ENCODE data around the gene FCRL2.

Gene FCRL2

DNA sequence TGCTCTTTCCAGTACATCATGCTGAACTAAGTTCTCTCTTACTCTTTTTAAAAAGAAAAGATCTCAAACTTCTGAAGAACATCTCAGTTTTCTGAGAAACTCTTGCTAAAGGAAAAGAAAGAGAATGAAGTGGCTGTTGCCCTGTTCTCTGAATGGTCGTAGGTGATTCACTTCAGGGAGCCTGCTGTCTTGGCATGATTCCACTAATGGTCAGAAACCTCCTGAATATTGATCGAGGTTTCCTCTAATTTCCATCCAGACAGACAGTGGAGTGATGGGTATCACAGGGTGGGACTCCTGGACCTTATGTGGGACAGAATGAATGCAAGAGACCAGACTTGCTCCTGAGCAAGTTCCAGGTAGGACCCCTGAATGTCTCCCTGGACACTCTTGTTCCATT, 2.5 kb downstream of the FCRL2 start:
- Histone ChIP-seq H3K36me3 (ENCODE audit: control insufficient read depth in 4 of 4, insufficient read depth in 4 of 4, low read length in 3 of 4) (no peaks in the 10 kb centered on the region), H3K4me1 (ENCODE audit: control extremely low read depth in 1 of 4, control insufficient read depth in 4 of 4, insufficient read depth in 4 of 4, low read length in 3 of 4) (peaks cover 24 to 75% (median 60%) of the 10 kb centered on the region in 4 experiments), H3K27ac (ENCODE audit: insufficient read depth in 1 of 2, low read depth in 1 of 2, low read length in 2 of 2, poor library complexity in 1 of 2, severe bottlenecking in 2 of 2) (no peak overlapping the region), H3K9me3 (ENCODE audit: control extremely low read depth in 1 of 5, control insufficient read depth in 4 of 5, insufficient read depth in 2 of 5, low read depth in 1 of 5, low read length in 4 of 5) (no peaks in the 10 kb centered on the region), H3K4me3 (ENCODE audit: control insufficient read depth in 1 of 7, extremely low read depth in 1 of 7, insufficient read depth in 4 of 7, low read depth in 2 of 7, low read length in 6 of 7) (no peak overlapping the region), H3K27me3 (replicated peaks in 2 of 5; ENCODE audit: control insufficient read depth in 4 of 5, insufficient read depth in 5 of 5, low read length in 4 of 5) (no peaks in the 10 kb centered on the region)
- no CpG with 5 or more reads among the region's 2 CpGs for WGBS (ENCODE audit: insufficient coverage)
- DNase-seq: no peak
- ChIA-PET POLR2A (no interaction called here), CTCF (interaction anchor here (1.0 to 2.1 kb wide), 2 partner anchors 9 to 12 kb away, joined by 4 to 8 read pairs; no protein-coding TSS in a partner anchor)

DNA sequence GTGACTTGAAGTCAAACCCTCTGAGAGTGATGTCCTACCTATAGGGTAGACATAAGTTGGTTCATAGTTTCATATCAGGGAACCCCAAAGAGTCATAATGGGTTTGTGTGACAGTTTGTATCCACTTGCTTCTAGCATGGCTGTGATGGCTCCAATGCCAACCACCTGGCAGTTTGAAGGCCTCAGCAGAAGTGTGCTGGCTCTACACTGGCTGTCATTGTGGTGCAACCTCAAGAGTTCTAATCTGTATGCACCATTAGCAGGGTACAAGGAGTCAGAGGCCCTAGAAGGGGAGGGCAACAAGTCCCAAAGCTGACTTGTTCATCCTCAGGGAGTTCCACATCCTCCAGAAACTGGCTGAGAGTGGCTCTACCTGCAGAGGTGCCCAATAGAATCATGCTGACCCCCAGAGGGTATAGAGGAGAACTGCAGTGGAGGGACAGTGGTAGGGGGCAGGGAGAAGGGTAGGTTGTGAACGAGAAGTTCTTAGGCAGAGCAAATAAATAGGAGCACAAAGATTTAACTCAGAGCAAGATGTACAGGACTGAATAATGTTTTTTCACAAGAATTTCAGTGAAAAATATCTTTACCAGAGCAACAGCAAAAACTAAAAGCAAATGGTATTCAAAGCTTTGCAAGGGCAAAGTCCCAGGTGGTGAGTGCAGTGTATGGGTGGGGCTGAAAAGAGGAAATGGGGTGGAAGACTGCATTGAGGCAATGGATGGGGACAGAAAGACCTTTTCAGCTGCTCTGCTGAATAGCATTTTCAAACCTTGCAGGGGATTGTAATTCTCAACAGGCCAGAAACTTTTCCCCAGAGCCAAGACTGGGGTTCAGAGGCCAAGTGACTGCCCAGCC, 3.2 kb downstream of the FCRL2 start:
- WGBS (ENCODE audit: insufficient coverage): 0% methylated on average over 1 of the region's 1 CpG
- Histone ChIP-seq H3K27me3 (replicated peaks in 2 of 5; ENCODE audit: control insufficient read depth in 4 of 5, insufficient read depth in 5 of 5, low read length in 4 of 5) (no peaks in the 10 kb centered on the region), H3K9me3 (ENCODE audit: control extremely low read depth in 1 of 5, control insufficient read depth in 4 of 5, insufficient read depth in 2 of 5, low read depth in 1 of 5, low read length in 4 of 5) (no peaks in the 10 kb centered on the region), H3K4me1 (ENCODE audit: control extremely low read depth in 1 of 4, control insufficient read depth in 4 of 4, insufficient read depth in 4 of 4, low read length in 3 of 4) (peaks cover 24 to 75% (median 60%) of the 10 kb centered on the region in 4 experiments), H3K27ac (ENCODE audit: insufficient read depth in 1 of 2, low read depth in 1 of 2, low read length in 2 of 2, poor library complexity in 1 of 2, severe bottlenecking in 2 of 2) (no peak overlapping the region), H3K4me3 (ENCODE audit: control insufficient read depth in 1 of 7, extremely low read depth in 1 of 7, insufficient read depth in 4 of 7, low read depth in 2 of 7, low read length in 6 of 7) (no peak overlapping the region), H3K36me3 (ENCODE audit: control insufficient read depth in 4 of 4, insufficient read depth in 4 of 4, low read length in 3 of 4) (no peaks in the 10 kb centered on the region)
- POLR2A ChIA-PET: no interaction called here
- DNase-seq: peak; percentile 31 to 80 (median 65)
- CTCF ChIA-PET: interaction anchor here (1.0 to 2.1 kb wide), 4 partner anchors 9 to 193 kb away, joined by 4 to 10 read pairs (median 6); no protein-coding TSS in a partner anchor

DNA sequence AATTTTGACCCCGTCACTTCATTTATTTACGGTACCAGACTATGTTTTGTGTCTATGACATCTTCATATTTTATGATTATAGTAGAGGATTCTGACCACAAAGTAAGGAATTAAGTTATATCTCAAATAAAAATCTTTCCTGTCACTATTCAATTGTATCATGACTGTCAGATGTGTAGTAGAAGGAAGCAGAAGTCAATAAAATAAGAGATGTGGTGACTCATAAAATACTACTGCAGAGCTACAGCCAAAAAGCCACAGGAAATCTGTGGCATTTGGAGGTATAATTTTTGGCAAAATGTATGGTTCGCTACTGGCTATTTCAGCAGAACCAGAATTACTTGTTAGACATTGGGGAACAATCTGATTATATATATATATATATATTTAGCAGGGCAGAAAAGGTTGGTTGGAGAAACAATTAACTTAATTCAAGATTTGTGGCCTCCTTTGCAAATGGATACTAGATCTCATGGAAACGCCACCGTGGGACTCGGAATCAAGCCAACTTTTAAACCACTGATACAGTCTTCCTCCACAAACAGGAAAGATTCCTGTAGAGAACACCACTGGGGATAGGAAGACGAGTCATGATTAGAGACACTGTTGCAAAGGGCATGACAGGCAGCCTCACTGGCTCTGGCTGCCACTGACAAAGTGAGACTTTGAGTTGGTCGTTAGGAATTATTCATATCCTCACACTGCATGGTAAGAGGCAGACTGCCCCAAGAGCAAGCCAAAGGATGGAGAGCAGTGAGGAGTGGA, 5.1 kb downstream of the FCRL2 start:
- POLR2A ChIA-PET: no interaction called here
- Histone ChIP-seq H3K36me3 (ENCODE audit: control insufficient read depth in 4 of 4, insufficient read depth in 4 of 4, low read length in 3 of 4) (no peaks in the 10 kb centered on the region), H3K9me3 (ENCODE audit: control extremely low read depth in 1 of 5, control insufficient read depth in 4 of 5, insufficient read depth in 2 of 5, low read depth in 1 of 5, low read length in 4 of 5) (no peaks in the 10 kb centered on the region), H3K4me3 (ENCODE audit: control insufficient read depth in 1 of 7, extremely low read depth in 1 of 7, insufficient read depth in 4 of 7, low read depth in 2 of 7, low read length in 6 of 7) (peak overlapping the region in 1 of 7 experiments; percentile 4), H3K27ac (ENCODE audit: insufficient read depth in 1 of 2, low read depth in 1 of 2, low read length in 2 of 2, poor library complexity in 1 of 2, severe bottlenecking in 2 of 2) (no peak overlapping the region), H3K27me3 (replicated peaks in 2 of 5; ENCODE audit: control insufficient read depth in 4 of 5, insufficient read depth in 5 of 5, low read length in 4 of 5) (no peaks in the 10 kb centered on the region), H3K4me1 (ENCODE audit: control extremely low read depth in 1 of 4, control insufficient read depth in 4 of 4, insufficient read depth in 4 of 4, low read length in 3 of 4) (peaks cover 24 to 67% (median 55%) of the 10 kb centered on the region in 4 experiments)
- CTCF ChIA-PET: interaction anchor here (1.0 to 1.8 kb wide), 4 partner anchors 11 to 191 kb away, joined by 3 to 10 read pairs (median 5); no protein-coding TSS in a partner anchor
- peak; percentile 89 to 97 (median 95) for DNase-seq
- WGBS (ENCODE audit: insufficient coverage): 0% methylated on average over 3 of the region's 8 CpGs

DNA sequence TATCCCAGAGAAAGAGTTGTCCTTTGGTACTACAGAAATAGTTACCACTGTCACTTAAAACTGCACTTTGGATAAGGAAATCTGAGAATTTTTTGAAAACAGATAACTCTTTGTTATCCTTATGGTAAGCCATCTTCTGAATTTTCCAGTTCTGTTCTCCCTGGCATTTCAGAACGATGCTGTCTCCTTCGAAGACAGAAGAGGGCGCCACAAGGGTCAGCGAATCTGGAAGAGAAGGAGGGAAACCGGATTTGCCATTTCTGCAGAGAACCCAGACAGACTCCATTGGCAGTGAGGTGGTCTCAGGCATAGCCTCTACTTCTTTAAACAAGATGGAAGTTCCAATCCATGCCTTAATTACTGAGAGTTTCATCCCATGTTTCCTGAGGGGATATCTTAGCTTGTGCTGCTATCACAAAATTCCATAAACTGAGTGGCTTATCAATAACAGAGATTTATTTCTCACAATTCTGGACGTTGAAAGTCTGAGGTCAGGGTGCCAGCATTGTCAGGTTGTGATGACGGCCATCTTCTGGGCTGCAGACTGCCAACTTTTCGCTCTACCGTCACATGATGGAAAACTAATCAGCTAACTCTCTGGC, 6.4 kb downstream of the FCRL2 start:
- Histone ChIP-seq H3K4me3 (ENCODE audit: control insufficient read depth in 1 of 7, extremely low read depth in 1 of 7, insufficient read depth in 4 of 7, low read depth in 2 of 7, low read length in 6 of 7) (no peak overlapping the region), H3K9me3 (ENCODE audit: control extremely low read depth in 1 of 5, control insufficient read depth in 4 of 5, insufficient read depth in 2 of 5, low read depth in 1 of 5, low read length in 4 of 5) (no peaks in the 10 kb centered on the region), H3K36me3 (ENCODE audit: control insufficient read depth in 4 of 4, insufficient read depth in 4 of 4, low read length in 3 of 4) (no peaks in the 10 kb centered on the region), H3K27ac (ENCODE audit: insufficient read depth in 1 of 2, low read depth in 1 of 2, low read length in 2 of 2, poor library complexity in 1 of 2, severe bottlenecking in 2 of 2) (no peak overlapping the region), H3K27me3 (replicated peaks in 2 of 5; ENCODE audit: control insufficient read depth in 4 of 5, insufficient read depth in 5 of 5, low read length in 4 of 5) (no peaks in the 10 kb centered on the region), H3K4me1 (ENCODE audit: control extremely low read depth in 1 of 4, control insufficient read depth in 4 of 4, insufficient read depth in 4 of 4, low read length in 3 of 4) (peaks cover 24 to 55% (median 51%) of the 10 kb centered on the region in 4 experiments)
- ChIA-PET CTCF (interaction anchor here (0.7 to 1.8 kb wide), 4 partner anchors 10 to 614 kb away, joined by 3 to 5 read pairs (median 4); no protein-coding TSS in a partner anchor), POLR2A (no interaction called here)
- WGBS (ENCODE audit: insufficient coverage): 91% methylated on average over 7 of the region's 9 CpGs
- no peak for DNase-seq

DNA sequence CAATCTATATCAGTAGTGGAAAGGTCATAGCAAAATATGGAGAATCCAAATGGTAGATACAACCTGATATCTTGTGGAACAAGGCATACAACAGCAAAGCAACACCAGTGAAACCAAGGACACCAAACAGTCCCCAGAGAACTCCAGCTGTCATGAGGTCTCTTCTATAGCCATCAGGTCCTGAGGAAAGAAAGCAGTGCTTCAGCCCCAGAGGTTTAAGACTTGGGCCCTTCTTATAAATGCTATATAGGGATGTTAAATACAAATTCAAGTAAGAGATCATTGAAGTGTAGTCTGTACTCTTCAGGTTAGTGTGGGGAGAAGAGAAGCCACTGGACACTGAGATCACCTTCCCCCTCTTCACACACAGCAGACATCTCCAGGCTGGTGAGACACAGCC, 10.1 kb downstream of the FCRL2 start:
- H3K9me3 ChIP-seq (ENCODE audit: control extremely low read depth in 1 of 5, control insufficient read depth in 4 of 5, insufficient read depth in 2 of 5, low read depth in 1 of 5, low read length in 4 of 5): peaks cover 0 to 2% (median 0%) of the 10 kb centered on the region in 5 experiments
- peaks cover 9 to 19% (median 18%) of the 10 kb centered on the region in 4 experiments for H3K4me1 ChIP-seq (ENCODE audit: control extremely low read depth in 1 of 4, control insufficient read depth in 4 of 4, insufficient read depth in 4 of 4, low read length in 3 of 4)
- no peaks in the 10 kb centered on the region for H3K27me3 ChIP-seq (replicated peaks in 2 of 5; ENCODE audit: control insufficient read depth in 4 of 5, insufficient read depth in 5 of 5, low read length in 4 of 5)
- no peak for DNase-seq
- CTCF ChIA-PET: no interaction called here
- H3K27ac ChIP-seq (ENCODE audit: insufficient read depth in 1 of 2, low read depth in 1 of 2, low read length in 2 of 2, poor library complexity in 1 of 2, severe bottlenecking in 2 of 2): no peak overlapping the region
- H3K4me3 ChIP-seq (ENCODE audit: control insufficient read depth in 1 of 7, extremely low read depth in 1 of 7, insufficient read depth in 4 of 7, low read depth in 2 of 7, low read length in 6 of 7): no peak overlapping the region
- POLR2A ChIA-PET: no interaction called here
- no peaks in the 10 kb centered on the region for H3K36me3 ChIP-seq (ENCODE audit: control insufficient read depth in 4 of 4, insufficient read depth in 4 of 4, low read length in 3 of 4)

DNA sequence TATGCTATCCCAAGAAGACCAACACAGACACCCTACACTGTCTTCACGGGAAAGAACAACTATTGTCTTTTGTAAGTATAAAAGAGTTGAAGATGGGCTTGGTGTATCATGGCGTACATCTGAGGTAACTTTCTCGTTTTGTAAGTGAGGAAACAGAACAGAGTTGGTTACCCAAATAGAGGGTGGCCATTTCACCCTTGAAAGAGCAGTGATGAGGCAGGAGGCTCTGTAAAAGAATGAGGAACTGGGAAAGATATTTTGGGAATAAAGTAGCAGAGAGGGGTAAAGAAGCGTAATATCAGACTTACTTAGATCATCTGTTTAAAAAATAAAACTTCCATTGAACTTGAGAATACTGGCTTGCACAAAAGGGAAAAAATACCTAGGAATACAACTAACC, 18.9 kb downstream of the FCRL2 start:
- ChIA-PET CTCF (no interaction called here), POLR2A (no interaction called here)
- Histone ChIP-seq H3K4me3 (ENCODE audit: control insufficient read depth in 1 of 7, extremely low read depth in 1 of 7, insufficient read depth in 4 of 7, low read depth in 2 of 7, low read length in 6 of 7) (no peak overlapping the region), H3K9me3 (ENCODE audit: control extremely low read depth in 1 of 5, control insufficient read depth in 4 of 5, insufficient read depth in 2 of 5, low read depth in 1 of 5, low read length in 4 of 5) (peaks cover 0 to 11% (median 4%) of the 10 kb centered on the region in 5 experiments), H3K27ac (ENCODE audit: insufficient read depth in 1 of 2, low read depth in 1 of 2, low read length in 2 of 2, poor library complexity in 1 of 2, severe bottlenecking in 2 of 2) (no peak overlapping the region), H3K36me3 (ENCODE audit: control insufficient read depth in 4 of 4, insufficient read depth in 4 of 4, low read length in 3 of 4) (no peaks in the 10 kb centered on the region), H3K4me1 (ENCODE audit: control extremely low read depth in 1 of 4, control insufficient read depth in 4 of 4, insufficient read depth in 4 of 4, low read length in 3 of 4) (no peaks in the 10 kb centered on the region), H3K27me3 (replicated peaks in 2 of 5; ENCODE audit: control insufficient read depth in 4 of 5, insufficient read depth in 5 of 5, low read length in 4 of 5) (no peaks in the 10 kb centered on the region)
- 95% methylated on average over 2 of the region's 4 CpGs for WGBS (ENCODE audit: insufficient coverage)
- DNase-seq: no peak

Data from common myeloid progenitor, CD34-positive (primary cell).